Osteoblast (primary cell): ENCODE data around the gene PPP3CA. TPM values are rescaled to one million over a fixed set of nuclear protein-coding genes. Genes with fewer than 3 reads are reported as not detected.
A peak's percentile ranks its signal among the peaks of the same experiment; 100 is the strongest.

Source experiments
- DNase-seq: peaks from one replicate; pipeline ENCODE4 v3.0.0; 2011; ENCODE audit warnings: low spot score, mixed read lengths; ENCODE audit not compliant: insufficient read length; ENCODE audit errors: missing footprints
- H2AFZ ChIP-seq: 2 replicates; pipeline ENCODE4 v1.6.0; 2011; ENCODE audit warnings: mild to moderate bottlenecking, low read length
- H3K27ac ChIP-seq: 2 replicates; pipeline ENCODE4 v1.5.1; 2011; ENCODE audit warnings: mild to moderate bottlenecking, low read depth, low read length, moderate library complexity
- H3K27me3 ChIP-seq: 2 replicates; pipeline ENCODE4 v1.6.0; 2012; ENCODE audit warnings: mild to moderate bottlenecking, control low read depth, inconsistent platforms, low read length, moderate library complexity; ENCODE audit not compliant: insufficient read depth
- H3K36me3 ChIP-seq: 2 replicates; pipeline ENCODE4 v1.5.1; 2011; ENCODE audit warnings: mild to moderate bottlenecking, low read length, control low read depth, moderate library complexity; ENCODE audit not compliant: insufficient read depth
- H3K4me1 ChIP-seq: 2 replicates; pipeline ENCODE4 v1.5.1; 2011; ENCODE audit warnings: mild to moderate bottlenecking, low read length, control low read depth, moderate library complexity; ENCODE audit not compliant: insufficient read depth
- H3K4me2 ChIP-seq: 2 replicates; pipeline ENCODE4 v1.6.0; 2011; ENCODE audit warnings: mild to moderate bottlenecking, low read length; ENCODE audit not compliant: insufficient read depth
- H3K4me3 ChIP-seq: fragments of 200-600 bp; sonication (generic); 3 replicates; pipeline ENCODE4 v1.5.1; 2012; ENCODE audit warnings: mild to moderate bottlenecking, low read length, inconsistent platforms; ENCODE audit not compliant: insufficient read depth
- H3K79me2 ChIP-seq: 2 replicates; pipeline ENCODE4 v1.6.0; 2012; ENCODE audit warnings: mild to moderate bottlenecking, low read length, control low read depth, inconsistent platforms; ENCODE audit not compliant: insufficient read depth
- H3K9me3 ChIP-seq: 2 replicates; pipeline ENCODE4 v1.5.1; 2011; ENCODE audit warnings: low read depth, low read length, control low read depth
- H4K20me1 ChIP-seq: 2 replicates; pipeline ENCODE4 v1.6.0; 2012; ENCODE audit warnings: mild to moderate bottlenecking, low read length, control low read depth; ENCODE audit not compliant: insufficient read depth
- total RNA-seq: library from RNA; depleted of rRNA; stranded (reverse); fragments of >200 nt; gene quantifications from 2 replicates; pipeline ENCODE4 v1.2.3, GENCODE V29; 2012
- TF ChIP-seq, protein P1 (sequence below): IDR thresholded peaks from 2 replicates; pipeline ENCODE4 v1.5.1; 2011; ENCODE audit warnings: mild to moderate bottlenecking, low read depth, low read length, moderate library complexity; ENCODE audit errors: extremely low read depth

The PPP3CA gene
- total RNA-seq, 1 donor = 80.0 TPM

GRCh38 chr4:101157415-101158133 lies 189.8 kb downstream of the PPP3CA start:
- H3K9me3 ChIP-seq = no peaks in the 10 kb centered on the region
- no peaks in the 10 kb centered on the region for H3K36me3 ChIP-seq
- H3K4me3 ChIP-seq = peak overlapping the region; percentile 3
- H3K4me2 ChIP-seq = peak overlapping the region; percentile 78
- H3K79me2 ChIP-seq = peaks cover 19% of the 10 kb centered on the region
- H3K27ac ChIP-seq = peak overlapping the region; percentile 50
- TF ChIP-seq, protein P1, sequence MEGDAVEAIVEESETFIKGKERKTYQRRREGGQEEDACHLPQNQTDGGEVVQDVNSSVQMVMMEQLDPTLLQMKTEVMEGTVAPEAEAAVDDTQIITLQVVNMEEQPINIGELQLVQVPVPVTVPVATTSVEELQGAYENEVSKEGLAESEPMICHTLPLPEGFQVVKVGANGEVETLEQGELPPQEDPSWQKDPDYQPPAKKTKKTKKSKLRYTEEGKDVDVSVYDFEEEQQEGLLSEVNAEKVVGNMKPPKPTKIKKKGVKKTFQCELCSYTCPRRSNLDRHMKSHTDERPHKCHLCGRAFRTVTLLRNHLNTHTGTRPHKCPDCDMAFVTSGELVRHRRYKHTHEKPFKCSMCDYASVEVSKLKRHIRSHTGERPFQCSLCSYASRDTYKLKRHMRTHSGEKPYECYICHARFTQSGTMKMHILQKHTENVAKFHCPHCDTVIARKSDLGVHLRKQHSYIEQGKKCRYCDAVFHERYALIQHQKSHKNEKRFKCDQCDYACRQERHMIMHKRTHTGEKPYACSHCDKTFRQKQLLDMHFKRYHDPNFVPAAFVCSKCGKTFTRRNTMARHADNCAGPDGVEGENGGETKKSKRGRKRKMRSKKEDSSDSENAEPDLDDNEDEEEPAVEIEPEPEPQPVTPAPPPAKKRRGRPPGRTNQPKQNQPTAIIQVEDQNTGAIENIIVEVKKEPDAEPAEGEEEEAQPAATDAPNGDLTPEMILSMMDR = no peak
- DNase-seq = peak; percentile 42
- peaks cover 37% of the 10 kb centered on the region for H3K4me1 ChIP-seq
- peaks cover 3% of the 10 kb centered on the region for H4K20me1 ChIP-seq
- no peaks in the 10 kb centered on the region for H3K27me3 ChIP-seq
- peak overlapping the region; percentile 30 for H2AFZ ChIP-seq

GRCh38 chr4:101156619-101157310 lies 190.6 kb downstream of the PPP3CA start:
- Histone ChIP-seq H3K4me2 (peak overlapping the region; percentile 78), H2AFZ (peak overlapping the region; percentile 30), H3K4me3 (peak overlapping the region; percentile 13), H3K27me3 (no peaks in the 10 kb centered on the region), H3K79me2 (peaks cover 21% of the 10 kb centered on the region), H3K27ac (peak overlapping the region; percentile 50), H3K36me3 (no peaks in the 10 kb centered on the region), H3K9me3 (no peaks in the 10 kb centered on the region), H3K4me1 (peaks cover 37% of the 10 kb centered on the region), H4K20me1 (peaks cover 3% of the 10 kb centered on the region)
- DNase-seq = no peak
- TF ChIP-seq, protein P1 = no peak

- Histone ChIP-seq H3K4me2 (no peak overlapping the region), H3K79me2 (peaks cover 21% of the 10 kb centered on the region), H3K9me3 (no peaks in the 10 kb centered on the region), H3K4me3 (no peak overlapping the region), H2AFZ (no peak overlapping the region), H3K27me3 (no peaks in the 10 kb centered on the region), H4K20me1 (peaks cover 3% of the 10 kb centered on the region), H3K27ac (peak overlapping the region; percentile 17), H3K36me3 (no peaks in the 10 kb centered on the region), H3K4me1 (peaks cover 37% of the 10 kb centered on the region)
- TF ChIP-seq, protein P1 = no peak
- DNase-seq = no peak
Measured at GRCh38 chr4:101155945-101156344, 191.4 kb downstream of the PPP3CA start.

- DNase-seq = peak; percentile 71
- no peak overlapping the region for H2AFZ ChIP-seq
- H4K20me1 ChIP-seq = peaks cover 3% of the 10 kb centered on the region
- TF ChIP-seq, protein P1 = no peak
- H3K9me3 ChIP-seq = no peaks in the 10 kb centered on the region
- H3K4me1 ChIP-seq = peaks cover 37% of the 10 kb centered on the region
- no peaks in the 10 kb centered on the region for H3K27me3 ChIP-seq
- no peaks in the 10 kb centered on the region for H3K36me3 ChIP-seq
- H3K4me2 ChIP-seq = no peak overlapping the region
- H3K79me2 ChIP-seq = peaks cover 21% of the 10 kb centered on the region
- peak overlapping the region; percentile 17 for H3K27ac ChIP-seq
- no peak overlapping the region for H3K4me3 ChIP-seq
Measured at GRCh38 chr4:101155368-101155767, 192.0 kb downstream of the PPP3CA start.
